HFFc6 (cell line): ENCODE measurements around the gene DUSP19. TPM values are rescaled to one million over a fixed set of nuclear protein-coding genes. Genes with fewer than 3 reads are reported as not detected.

Source experiments
- DNase-seq: peaks from one replicate; pipeline ENCODE4 v3.0.0-alpha.2; 2018
- H3K27ac Mint-ChIP-seq: 2 replicates; pipeline ENCODE4 v1.8.0; 2020; ENCODE audit warnings: mild to moderate bottlenecking, mixed read lengths
- H3K27me3 Mint-ChIP-seq: 2 replicates; pipeline ENCODE4 v1.8.0; 2021; ENCODE audit warnings: mild to moderate bottlenecking, moderate library complexity, mixed read lengths; ENCODE audit not compliant: insufficient read depth
- H3K36me3 Mint-ChIP-seq: 2 replicates; pipeline ENCODE4 v1.8.0; 2021; ENCODE audit warnings: low read depth, mixed read lengths
- H3K4me1 Mint-ChIP-seq: 2 replicates; pipeline ENCODE4 v1.8.0; 2020; ENCODE audit warnings: low read depth, mixed read lengths
- H3K4me3 Mint-ChIP-seq: 2 replicates; pipeline ENCODE4 v1.8.0; 2020; ENCODE audit warnings: mild to moderate bottlenecking, moderate library complexity, mixed read lengths
- H3K9me3 Mint-ChIP-seq: 2 replicates; pipeline ENCODE4 v1.8.0; 2020; ENCODE audit warnings: mild to moderate bottlenecking, mixed read lengths
- total RNA-seq, 6 experiments: library from RNA; stranded (reverse); fragmentation: NEBNext Ultra II Directional; extraction: Animal tissue kit (Norgen Biotek cat#: 25700); gene quantifications; 2 replicates in 1 of 6; 3 replicates in 5 of 6; pipeline ENCODE4 v1.2.3, GENCODE V29; 2021
- TF ChIP-seq, protein P1 (sequence below): fragments of 200-600 bp; sonication (generic); IDR thresholded peaks from 2 replicates; pipeline ENCODE4 v1.5.0; 2021; ENCODE audit warnings: antibody characterized with exemption, mild to moderate bottlenecking

The DUSP19 gene
- total RNA-seq, 6 experiments from 2014 or later = 2.5 to 2.8 (median 2.7) TPM

DNA sequence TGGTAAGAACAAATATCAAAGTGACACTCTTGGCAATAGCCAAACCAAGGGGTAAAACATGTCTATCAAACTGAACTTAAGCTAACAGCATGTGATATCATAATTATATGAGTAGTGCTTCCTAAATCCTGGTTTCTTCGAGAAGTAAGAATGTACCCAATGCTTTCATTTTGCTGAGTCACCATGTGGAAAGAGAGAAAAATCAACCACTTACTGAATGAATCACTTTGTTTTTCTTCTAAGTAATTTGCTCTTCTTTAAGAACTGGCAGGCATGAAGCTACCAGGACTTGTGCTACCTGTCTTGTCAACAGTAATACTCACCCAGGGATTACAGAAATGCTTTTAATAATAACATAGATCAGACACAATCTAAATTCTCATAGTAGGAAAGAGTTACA lies 19.0 kb upstream of the DUSP19 start:
- Mint-ChIP-seq H3K36me3 (no peaks in the 10 kb centered on the region), H3K4me3 (peak overlapping the region; percentile 43; the same call in 1 of the 2 replicates), H3K27ac (peak overlapping the region; percentile 48), H3K9me3 (no peaks in the 10 kb centered on the region), H3K4me1 (peaks cover 40% of the 10 kb centered on the region), H3K27me3 (peaks cover 1% of the 10 kb centered on the region; the same call in 1 of the 2 replicates)
- DNase-seq = peak; percentile 80
- TF ChIP-seq, protein P1, sequence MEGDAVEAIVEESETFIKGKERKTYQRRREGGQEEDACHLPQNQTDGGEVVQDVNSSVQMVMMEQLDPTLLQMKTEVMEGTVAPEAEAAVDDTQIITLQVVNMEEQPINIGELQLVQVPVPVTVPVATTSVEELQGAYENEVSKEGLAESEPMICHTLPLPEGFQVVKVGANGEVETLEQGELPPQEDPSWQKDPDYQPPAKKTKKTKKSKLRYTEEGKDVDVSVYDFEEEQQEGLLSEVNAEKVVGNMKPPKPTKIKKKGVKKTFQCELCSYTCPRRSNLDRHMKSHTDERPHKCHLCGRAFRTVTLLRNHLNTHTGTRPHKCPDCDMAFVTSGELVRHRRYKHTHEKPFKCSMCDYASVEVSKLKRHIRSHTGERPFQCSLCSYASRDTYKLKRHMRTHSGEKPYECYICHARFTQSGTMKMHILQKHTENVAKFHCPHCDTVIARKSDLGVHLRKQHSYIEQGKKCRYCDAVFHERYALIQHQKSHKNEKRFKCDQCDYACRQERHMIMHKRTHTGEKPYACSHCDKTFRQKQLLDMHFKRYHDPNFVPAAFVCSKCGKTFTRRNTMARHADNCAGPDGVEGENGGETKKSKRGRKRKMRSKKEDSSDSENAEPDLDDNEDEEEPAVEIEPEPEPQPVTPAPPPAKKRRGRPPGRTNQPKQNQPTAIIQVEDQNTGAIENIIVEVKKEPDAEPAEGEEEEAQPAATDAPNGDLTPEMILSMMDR = no peak

- Mint-ChIP-seq H3K4me1 (peaks cover 40% of the 10 kb centered on the region), H3K27me3 (peaks cover 1% of the 10 kb centered on the region; the same call in 1 of the 2 replicates), H3K9me3 (no peaks in the 10 kb centered on the region), H3K4me3 (no peak overlapping the region), H3K36me3 (no peaks in the 10 kb centered on the region), H3K27ac (peak overlapping the region; percentile 3; the same call in 1 of the 2 replicates)
- TF ChIP-seq, protein P1 = no peak
- no peak for DNase-seq
Observed at GRCh38 chr2:183060571-183061231, 17.8 kb upstream of the DUSP19 start.

DNA sequence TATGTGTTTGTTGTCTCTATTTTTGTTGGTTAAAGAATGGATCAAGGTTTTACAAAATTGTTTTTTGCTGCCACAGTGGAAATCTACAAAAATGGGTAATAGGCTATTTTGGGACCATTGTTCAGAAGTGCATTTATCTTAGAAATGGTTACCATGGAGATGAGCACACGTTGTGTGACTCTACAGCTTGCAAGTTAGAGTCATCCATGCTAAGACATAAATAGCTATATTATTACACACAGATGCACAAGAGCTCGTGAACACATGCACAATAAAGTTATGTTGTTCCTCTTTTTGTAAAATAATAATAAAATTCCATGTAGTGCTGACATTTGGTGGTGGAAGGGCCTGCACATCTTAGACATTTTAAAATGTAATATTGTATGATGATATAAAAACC lies 15.5 kb upstream of the DUSP19 start:
- no peaks in the 10 kb centered on the region for H3K9me3 Mint-ChIP-seq
- H3K27ac Mint-ChIP-seq = peak overlapping the region; percentile 82
- no peaks in the 10 kb centered on the region for H3K36me3 Mint-ChIP-seq
- peaks cover 1% of the 10 kb centered on the region; the same call in 1 of the 2 replicates for H3K27me3 Mint-ChIP-seq
- H3K4me1 Mint-ChIP-seq = peaks cover 40% of the 10 kb centered on the region
- TF ChIP-seq, protein P1 = no peak
- DNase-seq = peak; percentile 85
- H3K4me3 Mint-ChIP-seq = 0 out of 2 replicates have a peak overlapping the region, but pooled peaks have one; percentile 25

DNA sequence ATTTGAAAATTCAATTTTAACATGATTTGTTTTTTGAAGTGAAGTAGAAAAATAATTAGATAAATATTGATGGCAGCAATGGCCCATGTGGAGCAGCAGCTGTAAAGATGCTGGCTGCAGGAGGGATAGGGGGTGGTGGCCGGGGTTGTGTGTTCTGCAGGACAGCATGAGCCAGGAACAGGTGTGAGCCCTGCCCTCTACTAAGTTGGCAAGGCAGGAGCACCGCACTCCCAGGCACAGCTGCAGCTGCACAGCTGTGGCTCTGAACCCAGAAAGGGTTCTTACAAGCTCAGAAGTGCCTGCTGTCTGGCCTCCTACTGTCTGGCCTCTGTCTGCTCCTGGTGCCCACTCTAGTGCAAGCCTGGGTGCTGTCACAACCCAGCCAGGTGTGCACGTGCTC lies 10.0 kb upstream of the DUSP19 start:
- H3K27me3 Mint-ChIP-seq = peaks cover 10% of the 10 kb centered on the region
- H3K9me3 Mint-ChIP-seq = no peaks in the 10 kb centered on the region; the same call in 1 of the 2 replicates
- DNase-seq = no peak
- H3K4me3 Mint-ChIP-seq = no peak overlapping the region
- no peak overlapping the region for H3K27ac Mint-ChIP-seq
- TF ChIP-seq, protein P1 = no peak
- H3K36me3 Mint-ChIP-seq = no peaks in the 10 kb centered on the region
- peaks cover 10% of the 10 kb centered on the region; the same call in 1 of the 2 replicates for H3K4me1 Mint-ChIP-seq

DNA sequence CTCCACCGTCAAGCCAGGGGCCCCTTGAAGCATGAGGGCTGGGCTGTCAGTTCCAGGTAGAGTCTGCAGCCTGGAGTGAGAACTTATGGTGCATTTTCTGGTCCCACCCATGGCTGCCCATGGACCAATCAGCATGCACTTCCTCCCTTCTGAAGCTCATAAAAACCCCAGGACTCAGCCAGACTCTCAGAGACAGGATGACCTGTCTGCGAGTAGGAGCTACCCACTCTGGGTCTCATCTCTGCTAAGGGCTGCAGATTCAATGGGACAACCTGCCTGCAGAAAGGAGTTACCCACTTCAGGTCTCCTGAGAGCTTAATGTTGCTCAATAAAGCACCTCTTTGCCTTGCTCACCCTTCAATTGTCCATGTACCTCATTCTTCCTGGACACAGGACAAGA lies 9.4 kb upstream of the DUSP19 start:
- Mint-ChIP-seq H3K4me3 (no peak overlapping the region), H3K9me3 (no peaks in the 10 kb centered on the region; the same call in 1 of the 2 replicates), H3K27ac (no peak overlapping the region), H3K27me3 (peaks cover 10% of the 10 kb centered on the region), H3K4me1 (0 out of 2 replicates have a peak, but pooled peaks cover 4% of the 10 kb centered on the region), H3K36me3 (no peaks in the 10 kb centered on the region)
- TF ChIP-seq, protein P1 = no peak
- no peak for DNase-seq
